Measurements from ENCODE around the gene RIIAD1.
"Not testable (repeated sequence)": the region's sequence is repeated elsewhere in the genome, so short reads cannot be mapped to it uniquely, and the experiment has no call there.

Gene RIIAD1

DNA sequence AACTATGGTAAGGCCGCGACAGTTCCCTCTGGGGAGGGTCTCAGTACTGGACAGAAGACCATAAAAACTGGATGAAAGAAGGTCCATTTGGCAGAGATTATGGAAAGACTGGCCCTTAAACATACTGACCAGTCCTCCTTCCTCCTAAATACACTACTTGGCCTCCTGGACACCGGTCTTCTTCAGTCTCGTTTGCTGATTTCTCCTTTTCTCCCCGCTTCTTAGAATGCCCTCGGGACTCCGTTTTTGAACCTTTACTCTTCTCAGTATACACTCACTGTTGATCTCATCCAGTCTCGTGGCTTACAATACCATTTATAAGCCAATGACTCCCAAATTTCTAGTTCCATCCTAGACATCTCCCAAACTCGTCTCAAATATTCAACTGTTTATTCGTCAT is 42.7 kb downstream of the RIIAD1 start:
- TF ChIP-seq, protein P1, sequence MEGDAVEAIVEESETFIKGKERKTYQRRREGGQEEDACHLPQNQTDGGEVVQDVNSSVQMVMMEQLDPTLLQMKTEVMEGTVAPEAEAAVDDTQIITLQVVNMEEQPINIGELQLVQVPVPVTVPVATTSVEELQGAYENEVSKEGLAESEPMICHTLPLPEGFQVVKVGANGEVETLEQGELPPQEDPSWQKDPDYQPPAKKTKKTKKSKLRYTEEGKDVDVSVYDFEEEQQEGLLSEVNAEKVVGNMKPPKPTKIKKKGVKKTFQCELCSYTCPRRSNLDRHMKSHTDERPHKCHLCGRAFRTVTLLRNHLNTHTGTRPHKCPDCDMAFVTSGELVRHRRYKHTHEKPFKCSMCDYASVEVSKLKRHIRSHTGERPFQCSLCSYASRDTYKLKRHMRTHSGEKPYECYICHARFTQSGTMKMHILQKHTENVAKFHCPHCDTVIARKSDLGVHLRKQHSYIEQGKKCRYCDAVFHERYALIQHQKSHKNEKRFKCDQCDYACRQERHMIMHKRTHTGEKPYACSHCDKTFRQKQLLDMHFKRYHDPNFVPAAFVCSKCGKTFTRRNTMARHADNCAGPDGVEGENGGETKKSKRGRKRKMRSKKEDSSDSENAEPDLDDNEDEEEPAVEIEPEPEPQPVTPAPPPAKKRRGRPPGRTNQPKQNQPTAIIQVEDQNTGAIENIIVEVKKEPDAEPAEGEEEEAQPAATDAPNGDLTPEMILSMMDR (IDR thresholded peaks at IDR 0.05; ENCODE audit: insufficient read depth, low read length, poor library complexity, severe bottlenecking): no peak
- H3K36me3 ChIP-seq (ENCODE audit: control insufficient read depth, insufficient read depth, low read length): peaks cover 9% of the 10 kb centered on the region
- H3K27me3 ChIP-seq (replicated peaks; ENCODE audit: control insufficient read depth, insufficient read depth, low read length): no peaks in the 10 kb centered on the region
- DNase-seq (ENCODE audit: extremely low read depth, insufficient read length): no peak
- peak overlapping the region; percentile 96 for H3K4me3 ChIP-seq (replicated peaks; ENCODE audit: low read depth, low read length)

- DNase-seq (ENCODE audit: extremely low read depth, insufficient read length); H3K27me3 ChIP-seq (replicated peaks; ENCODE audit: control insufficient read depth, insufficient read depth, low read length); H3K4me3 ChIP-seq (replicated peaks; ENCODE audit: low read depth, low read length); H3K36me3 ChIP-seq (ENCODE audit: control insufficient read depth, insufficient read depth, low read length): not testable (repeated sequence)
Measured at GRCh38 chr1:151768351-151769066, 47.2 kb downstream of the RIIAD1 start.

DNA sequence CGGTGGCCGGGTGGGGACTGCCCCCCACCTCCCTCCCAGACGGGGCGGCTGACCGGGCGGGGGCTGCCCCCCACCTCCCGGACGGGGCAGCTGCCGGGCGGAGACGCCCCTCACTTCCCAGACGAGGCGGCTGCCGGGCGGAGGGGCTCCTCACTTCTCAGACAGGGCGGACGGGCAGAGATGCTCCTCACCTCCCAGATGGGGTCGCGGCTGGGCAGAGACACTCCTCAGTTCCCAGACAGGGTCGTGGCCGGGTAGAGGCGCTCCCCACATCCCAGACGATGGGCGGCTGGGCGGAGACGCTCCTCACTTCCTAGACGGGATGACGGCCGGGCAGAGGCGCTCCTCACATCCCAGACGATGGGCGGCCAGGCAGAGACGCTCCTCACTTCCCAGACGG is 47.9 kb downstream of the RIIAD1 start:
- H3K4me3 ChIP-seq (replicated peaks; ENCODE audit: low read depth, low read length); DNase-seq (ENCODE audit: extremely low read depth, insufficient read length); H3K27me3 ChIP-seq (replicated peaks; ENCODE audit: control insufficient read depth, insufficient read depth, low read length); H3K36me3 ChIP-seq (ENCODE audit: control insufficient read depth, insufficient read depth, low read length): not testable (repeated sequence)

DNA sequence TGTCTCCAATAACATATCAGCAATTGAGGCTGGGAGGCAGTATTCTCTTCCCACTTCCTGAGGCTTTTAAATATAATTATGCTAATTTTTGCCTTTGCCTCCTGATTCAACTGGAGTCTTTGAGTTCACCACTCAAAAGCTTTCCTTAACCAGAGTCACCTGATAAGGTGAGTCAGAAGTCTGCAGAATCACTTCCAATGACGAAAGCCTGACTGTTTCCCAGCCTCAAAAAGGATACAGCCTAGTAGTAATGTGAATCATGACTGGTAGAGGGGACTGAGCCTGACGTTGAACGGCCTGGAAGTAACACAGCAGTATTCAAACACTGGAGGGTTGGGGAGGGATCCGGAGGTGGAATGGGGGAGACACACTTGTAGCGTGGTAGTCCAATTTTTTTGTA is 52.4 kb downstream of the RIIAD1 start:
- Histone ChIP-seq H3K27me3 (replicated peaks; ENCODE audit: control insufficient read depth, insufficient read depth, low read length) (no peaks in the 10 kb centered on the region), H3K4me3 (replicated peaks; ENCODE audit: low read depth, low read length) (no peak overlapping the region), H3K36me3 (ENCODE audit: control insufficient read depth, insufficient read depth, low read length) (peaks cover 6% of the 10 kb centered on the region; the same call in 1 of the 2 replicates)
- TF ChIP-seq, protein P1 (IDR thresholded peaks at IDR 0.05; ENCODE audit: insufficient read depth, low read length, poor library complexity, severe bottlenecking): no peak
- DNase-seq (ENCODE audit: extremely low read depth, insufficient read length): no peak

DNA sequence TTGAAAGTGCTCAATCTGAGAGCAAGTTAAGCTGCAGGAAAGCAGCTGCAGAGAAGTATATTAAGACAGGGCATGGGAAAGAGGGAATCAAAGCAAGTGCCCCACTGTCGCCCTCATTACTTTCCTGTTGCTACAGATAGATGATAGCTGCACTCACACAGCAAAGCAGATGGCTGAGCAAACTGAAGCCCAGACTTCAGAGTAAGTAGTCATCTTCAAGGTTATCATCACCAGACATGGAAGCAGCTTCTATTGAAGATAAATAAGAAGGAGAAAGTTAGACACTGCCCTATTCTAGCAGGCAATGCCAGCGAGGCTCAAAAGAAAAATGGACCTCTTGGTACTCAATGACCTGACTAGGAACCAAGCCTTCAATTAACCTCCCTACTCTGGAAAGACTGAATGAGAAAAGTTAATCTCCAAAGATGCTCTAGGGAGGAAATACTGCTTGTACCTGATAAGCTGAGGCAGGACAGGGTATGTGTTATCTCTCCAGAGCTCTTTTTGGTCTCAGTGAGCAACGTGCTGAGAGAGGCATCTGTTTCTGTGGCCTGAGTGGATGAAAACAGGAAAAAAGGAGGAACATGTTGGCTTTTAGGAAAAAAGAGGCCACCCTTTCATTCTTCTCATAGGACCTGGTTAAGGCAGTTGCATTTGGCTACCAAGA is 53.1 kb downstream of the RIIAD1 start:
- peaks cover 6% of the 10 kb centered on the region; the same call in 1 of the 2 replicates for H3K36me3 ChIP-seq (ENCODE audit: control insufficient read depth, insufficient read depth, low read length)
- no peaks in the 10 kb centered on the region for H3K27me3 ChIP-seq (replicated peaks; ENCODE audit: control insufficient read depth, insufficient read depth, low read length)
- DNase-seq (ENCODE audit: extremely low read depth, insufficient read length): no peak
- H3K4me3 ChIP-seq (replicated peaks; ENCODE audit: low read depth, low read length): no peak overlapping the region
- TF ChIP-seq, protein P1 (IDR thresholded peaks at IDR 0.05; ENCODE audit: insufficient read depth, low read length, poor library complexity, severe bottlenecking): no peak

DNA sequence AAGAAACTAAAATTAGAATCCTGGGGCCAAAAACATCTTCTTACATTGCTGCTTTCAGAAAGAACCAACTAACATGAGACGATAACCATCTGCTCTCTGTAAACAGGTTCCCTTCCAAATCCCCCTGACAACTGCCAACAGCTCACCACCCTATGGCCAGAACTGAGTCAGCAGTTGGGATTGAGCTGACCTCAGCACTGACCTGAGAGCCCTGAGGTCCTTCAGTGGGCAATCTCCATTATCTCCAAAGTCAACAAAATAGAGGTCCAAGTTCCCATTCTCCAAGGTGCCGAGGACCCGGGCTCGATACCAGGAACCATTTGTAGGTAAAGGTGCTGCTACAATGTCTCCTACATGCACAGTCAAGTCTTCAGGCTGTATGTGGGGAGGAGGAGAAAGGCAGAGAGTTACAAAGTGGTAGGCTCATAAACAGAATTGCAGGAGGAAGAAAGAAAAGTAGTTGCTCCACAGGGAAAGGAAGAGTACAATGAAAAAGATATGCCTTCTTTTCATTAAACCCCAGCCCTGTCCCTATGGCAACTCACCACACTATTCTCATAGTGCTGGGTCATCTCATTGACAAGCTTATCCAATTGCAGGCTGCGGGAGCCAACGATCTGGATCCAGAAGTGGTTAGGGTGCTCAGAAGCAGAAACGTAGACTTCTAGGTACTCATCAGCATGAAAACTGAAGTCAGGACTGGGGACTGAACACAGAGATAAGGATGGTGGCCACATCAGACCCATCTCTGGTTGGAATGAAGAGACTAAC is 54.8 kb downstream of the RIIAD1 start:
- H3K36me3 ChIP-seq (ENCODE audit: control insufficient read depth, insufficient read depth, low read length): peaks cover 6% of the 10 kb centered on the region; the same call in 1 of the 2 replicates
- no peak for DNase-seq (ENCODE audit: extremely low read depth, insufficient read length)
- no peak overlapping the region for H3K4me3 ChIP-seq (replicated peaks; ENCODE audit: low read depth, low read length)
- no peaks in the 10 kb centered on the region for H3K27me3 ChIP-seq (replicated peaks; ENCODE audit: control insufficient read depth, insufficient read depth, low read length)
- TF ChIP-seq, protein P1 (IDR thresholded peaks at IDR 0.05; ENCODE audit: insufficient read depth, low read length, poor library complexity, severe bottlenecking): no peak
